ENCODE results near the gene APOBEC3A. TPM values are rescaled to one million over a fixed set of nuclear protein-coding genes. Genes with fewer than 3 reads are reported as not detected.

Gene APOBEC3A
- total RNA-seq, 1 experiment from 2014 or later = not detected

DNA sequence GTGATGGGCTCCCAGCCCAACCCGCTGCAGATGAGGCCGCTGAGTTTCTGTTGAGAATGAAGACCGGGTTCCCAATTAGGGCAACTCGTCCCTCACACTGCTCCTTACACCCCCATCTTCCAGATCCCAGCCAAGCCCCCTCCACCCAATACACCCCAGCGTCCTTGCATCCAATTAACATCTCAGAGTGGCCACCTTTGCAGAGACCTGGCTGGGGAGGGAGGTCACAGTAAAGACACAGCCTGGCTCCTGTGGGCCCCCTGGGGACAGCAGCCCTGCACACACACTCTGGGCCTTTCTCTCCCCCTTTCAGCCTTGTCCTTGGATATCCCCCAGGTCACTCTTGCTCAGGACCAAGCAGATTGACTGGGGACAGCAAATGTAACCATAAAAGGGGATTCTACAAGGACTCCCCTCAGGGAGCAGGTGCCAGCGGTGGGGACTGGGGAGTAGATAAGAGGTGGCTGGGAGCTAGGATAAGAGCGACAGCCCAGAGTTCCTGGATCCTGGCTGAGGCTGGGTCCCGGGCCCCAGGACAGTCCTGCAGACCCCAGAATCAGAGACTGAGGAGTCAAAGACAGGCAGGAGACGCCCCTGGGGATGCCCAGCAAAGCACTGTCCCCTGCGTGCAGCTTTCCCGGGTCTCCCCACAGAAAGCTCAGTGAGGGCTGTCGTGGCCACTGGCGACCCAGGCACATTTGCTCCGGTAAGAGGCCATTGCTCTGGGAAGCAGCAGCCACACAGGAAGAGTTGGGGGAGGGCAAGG lies 8.4 kb downstream of the APOBEC3A start:
- H3K9me2 ChIP-seq (ENCODE audit: insufficient read depth) = no peaks in the 10 kb centered on the region
- no peaks in the 10 kb centered on the region for H4K20me1 ChIP-seq (ENCODE audit: insufficient read depth)
- no peaks in the 10 kb centered on the region for H3K27me3 ChIP-seq (ENCODE audit: insufficient read depth, low read depth)
- no peak overlapping the region for H3K4me3 ChIP-seq
- no peaks in the 10 kb centered on the region for H3K9me3 ChIP-seq (ENCODE audit: insufficient read depth, low read depth)
- H3K4me1 ChIP-seq (replicated peaks; ENCODE audit: insufficient read depth) = peaks cover 10% of the 10 kb centered on the region; the same call in 1 of the 2 replicates
- H3K27ac ChIP-seq = no peak overlapping the region
- H3K79me2 ChIP-seq (ENCODE audit: low read depth) = no peaks in the 10 kb centered on the region
- POLR2A ChIA-PET (ENCODE audit: unreplicated experiment) = interaction anchor here (0.7 kb wide), 1 partner anchor 76 kb away, joined by 5 read pairs; no protein-coding TSS in a partner anchor
- DNase-seq = no peak
- H3F3A ChIP-seq (ENCODE audit: insufficient read depth, low read depth) = no peaks in the 10 kb centered on the region; the same call in 1 of the 2 replicates
- intact Hi-C loops (cut with micrococcal nuclease; ENCODE audit: unreplicated experiment) = no loop called here
- no TSS peak for BruUV-seq (replicated peaks)
- TF ChIP-seq, protein P1, sequence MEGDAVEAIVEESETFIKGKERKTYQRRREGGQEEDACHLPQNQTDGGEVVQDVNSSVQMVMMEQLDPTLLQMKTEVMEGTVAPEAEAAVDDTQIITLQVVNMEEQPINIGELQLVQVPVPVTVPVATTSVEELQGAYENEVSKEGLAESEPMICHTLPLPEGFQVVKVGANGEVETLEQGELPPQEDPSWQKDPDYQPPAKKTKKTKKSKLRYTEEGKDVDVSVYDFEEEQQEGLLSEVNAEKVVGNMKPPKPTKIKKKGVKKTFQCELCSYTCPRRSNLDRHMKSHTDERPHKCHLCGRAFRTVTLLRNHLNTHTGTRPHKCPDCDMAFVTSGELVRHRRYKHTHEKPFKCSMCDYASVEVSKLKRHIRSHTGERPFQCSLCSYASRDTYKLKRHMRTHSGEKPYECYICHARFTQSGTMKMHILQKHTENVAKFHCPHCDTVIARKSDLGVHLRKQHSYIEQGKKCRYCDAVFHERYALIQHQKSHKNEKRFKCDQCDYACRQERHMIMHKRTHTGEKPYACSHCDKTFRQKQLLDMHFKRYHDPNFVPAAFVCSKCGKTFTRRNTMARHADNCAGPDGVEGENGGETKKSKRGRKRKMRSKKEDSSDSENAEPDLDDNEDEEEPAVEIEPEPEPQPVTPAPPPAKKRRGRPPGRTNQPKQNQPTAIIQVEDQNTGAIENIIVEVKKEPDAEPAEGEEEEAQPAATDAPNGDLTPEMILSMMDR (conservative IDR thresholded peaks at IDR 0.05) = no peak
- no peak for TF ChIP-seq EZH2 (IDR thresholded peaks at IDR 0.05; ENCODE audit: low read depth)
- H2AFZ ChIP-seq = no peak overlapping the region
- H3K36me3 ChIP-seq (ENCODE audit: low read depth) = no peaks in the 10 kb centered on the region
- CTCF ChIA-PET = interaction anchor here (0.5 kb wide), 1 partner anchor 34 kb away, joined by 6 read pairs; no protein-coding TSS in a partner anchor
- H3K4me2 ChIP-seq = no peak overlapping the region

DNA sequence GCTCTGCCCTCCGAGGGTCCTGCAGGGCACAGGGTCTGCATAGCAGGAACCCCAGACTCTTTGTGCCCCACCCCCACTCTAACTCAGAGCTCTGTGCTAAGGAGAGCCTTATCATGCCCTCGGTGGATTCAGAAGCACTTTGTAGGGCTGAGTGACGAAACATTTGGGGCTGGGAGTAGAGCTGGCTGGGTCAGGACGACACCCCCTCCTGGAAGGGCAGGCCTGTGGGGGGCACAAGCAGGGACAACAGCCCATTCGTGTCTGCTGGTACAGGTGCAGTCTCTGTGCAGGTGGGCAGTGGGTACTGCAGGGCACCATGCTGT lies 8.9 kb downstream of the APOBEC3A start:
- Histone ChIP-seq H3K9me3 (ENCODE audit: insufficient read depth, low read depth) (no peaks in the 10 kb centered on the region), H3K4me2 (no peak overlapping the region), H3K79me2 (ENCODE audit: low read depth) (no peaks in the 10 kb centered on the region), H3K27me3 (ENCODE audit: insufficient read depth, low read depth) (no peaks in the 10 kb centered on the region), H3K4me3 (no peak overlapping the region), H3K36me3 (ENCODE audit: low read depth) (no peaks in the 10 kb centered on the region), H2AFZ (no peak overlapping the region), H4K20me1 (ENCODE audit: insufficient read depth) (no peaks in the 10 kb centered on the region), H3K27ac (no peak overlapping the region), H3F3A (ENCODE audit: insufficient read depth, low read depth) (no peaks in the 10 kb centered on the region; the same call in 1 of the 2 replicates), H3K4me1 (replicated peaks; ENCODE audit: insufficient read depth) (peaks cover 10% of the 10 kb centered on the region; the same call in 1 of the 2 replicates), H3K9me2 (ENCODE audit: insufficient read depth) (no peaks in the 10 kb centered on the region)
- BruUV-seq (replicated peaks) = no TSS peak
- no peak for TF ChIP-seq EZH2 (IDR thresholded peaks at IDR 0.05; ENCODE audit: low read depth)
- TF ChIP-seq, protein P1 (conservative IDR thresholded peaks at IDR 0.05) = no peak
- ChIA-PET POLR2A (ENCODE audit: unreplicated experiment) (interaction anchor here (0.7 kb wide), 1 partner anchor 76 kb away, joined by 5 read pairs; no protein-coding TSS in a partner anchor), CTCF (interaction anchor here (0.5 kb wide), 1 partner anchor 35 kb away, joined by 6 read pairs; no protein-coding TSS in a partner anchor)
- no peak for DNase-seq
- intact Hi-C loops (cut with micrococcal nuclease; ENCODE audit: unreplicated experiment) = no loop called here

DNA sequence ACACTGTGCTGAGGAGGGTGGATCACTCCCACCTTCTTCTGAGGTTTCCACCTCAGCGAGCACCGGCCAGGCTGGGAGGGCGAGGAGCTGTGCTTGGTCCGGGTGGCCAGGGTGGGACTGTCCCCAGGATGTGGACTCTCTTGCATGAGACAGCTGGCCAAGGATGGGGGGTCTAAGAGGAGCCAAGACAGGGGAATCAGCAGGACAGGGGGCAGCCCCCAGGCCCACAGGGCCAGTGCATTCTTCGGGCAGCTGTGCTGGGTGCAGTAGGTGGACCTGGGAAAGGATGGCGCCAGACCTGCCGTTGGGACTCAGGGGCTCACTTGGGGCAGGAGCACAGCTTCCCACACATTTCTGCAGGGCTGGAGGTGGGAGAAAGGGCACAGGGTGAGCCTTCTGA lies 9.5 kb downstream of the APOBEC3A start:
- Histone ChIP-seq H3K36me3 (ENCODE audit: low read depth) (no peaks in the 10 kb centered on the region), H3K79me2 (ENCODE audit: low read depth) (no peaks in the 10 kb centered on the region), H4K20me1 (ENCODE audit: insufficient read depth) (no peaks in the 10 kb centered on the region), H3K27ac (no peak overlapping the region), H3K4me1 (replicated peaks; ENCODE audit: insufficient read depth) (peaks cover 10% of the 10 kb centered on the region; the same call in 1 of the 2 replicates), H3F3A (ENCODE audit: insufficient read depth, low read depth) (no peaks in the 10 kb centered on the region; the same call in 1 of the 2 replicates), H3K27me3 (ENCODE audit: insufficient read depth, low read depth) (no peaks in the 10 kb centered on the region), H3K9me3 (ENCODE audit: insufficient read depth, low read depth) (no peaks in the 10 kb centered on the region), H2AFZ (no peak overlapping the region), H3K9me2 (ENCODE audit: insufficient read depth) (no peaks in the 10 kb centered on the region), H3K4me3 (no peak overlapping the region), H3K4me2 (no peak overlapping the region)
- no TSS peak for BruUV-seq (replicated peaks)
- CTCF ChIA-PET = no interaction called here
- no peak for DNase-seq
- intact Hi-C loops (cut with micrococcal nuclease; ENCODE audit: unreplicated experiment) = no loop called here
- POLR2A ChIA-PET (ENCODE audit: unreplicated experiment) = no interaction called here
- TF ChIP-seq, protein P1 (conservative IDR thresholded peaks at IDR 0.05) = no peak
- TF ChIP-seq EZH2 (IDR thresholded peaks at IDR 0.05; ENCODE audit: low read depth) = no peak

Data from PC-9 (cell line).